NCI-H510A treated with DMSO at 0.1 percent for 48 hours (cell line): ENCODE results near the gene SMIM30.

Source experiments
- DNase-seq: peaks from one replicate; lab custom pipeline; 2025; lab: John Stamatoyannopoulos, UW

The SMIM30 gene

GRCh38 chr7:113100121-113100603, 18.2 kb downstream of the SMIM30 start:
- no peak for DNase-seq

DNA sequence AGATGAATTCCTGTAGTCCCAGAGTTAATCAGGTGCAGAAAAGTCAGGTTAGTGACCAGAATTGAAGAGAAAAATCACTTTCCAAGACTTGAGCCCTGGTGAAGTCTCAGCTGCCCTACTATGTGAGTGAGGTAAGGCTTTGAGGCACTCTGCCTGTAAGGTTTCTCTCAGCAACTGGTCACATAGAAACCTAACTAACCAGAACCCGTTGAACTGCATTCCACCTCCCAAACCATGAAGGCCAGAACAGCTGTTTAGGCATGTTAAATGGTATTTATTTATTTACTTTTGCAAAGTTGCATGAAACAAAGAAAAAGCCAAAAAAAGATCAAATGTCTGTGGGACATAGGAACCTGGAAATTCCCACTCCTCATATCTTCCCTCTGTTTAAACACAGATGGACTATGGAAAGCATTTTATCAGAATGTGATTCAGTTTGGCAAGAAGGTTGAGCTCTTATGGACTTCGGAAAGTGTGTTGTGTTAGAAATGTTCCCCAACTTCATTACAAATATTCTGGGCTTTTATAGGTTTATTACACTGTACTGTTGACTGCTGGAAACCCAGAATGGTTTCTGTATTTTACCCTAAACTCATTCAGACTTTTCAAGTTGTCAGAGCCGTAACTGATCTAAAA, 19.0 kb downstream of the SMIM30 start:
- DNase-seq = no peak

DNA sequence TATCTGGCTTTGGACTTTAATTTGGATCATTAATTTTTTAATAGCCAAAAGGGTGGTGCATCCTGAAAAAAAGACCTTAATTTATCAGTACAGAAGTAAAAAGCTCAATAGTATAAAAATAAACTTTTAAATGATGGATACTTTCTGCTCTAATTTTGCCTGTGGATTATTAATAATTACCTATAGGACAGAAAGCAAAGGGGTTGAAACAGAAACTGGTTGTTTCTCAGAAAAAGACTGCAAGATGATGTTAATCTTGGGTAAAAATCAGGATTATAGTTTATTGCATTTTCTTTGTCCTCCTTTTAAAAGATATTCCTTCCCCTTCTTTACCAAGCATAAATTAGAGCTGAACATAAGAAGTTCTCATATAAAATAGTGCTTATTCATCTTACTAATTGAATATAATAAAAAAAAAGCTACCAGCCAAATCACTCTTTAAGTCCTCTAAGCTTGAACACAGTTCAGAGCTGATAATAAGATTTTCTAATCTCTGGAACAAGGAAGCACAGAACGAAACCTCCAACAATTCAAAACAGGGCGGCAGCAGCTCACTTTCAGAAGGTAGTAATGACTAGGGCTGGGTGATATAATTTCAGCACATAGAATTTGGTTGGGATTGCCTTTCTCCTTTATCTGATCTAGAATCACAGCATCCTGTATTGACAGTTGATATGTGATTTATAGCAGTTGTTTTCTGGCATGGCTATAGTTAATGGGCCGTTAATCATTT, 23.7 kb downstream of the SMIM30 start:
- no peak for DNase-seq

DNA sequence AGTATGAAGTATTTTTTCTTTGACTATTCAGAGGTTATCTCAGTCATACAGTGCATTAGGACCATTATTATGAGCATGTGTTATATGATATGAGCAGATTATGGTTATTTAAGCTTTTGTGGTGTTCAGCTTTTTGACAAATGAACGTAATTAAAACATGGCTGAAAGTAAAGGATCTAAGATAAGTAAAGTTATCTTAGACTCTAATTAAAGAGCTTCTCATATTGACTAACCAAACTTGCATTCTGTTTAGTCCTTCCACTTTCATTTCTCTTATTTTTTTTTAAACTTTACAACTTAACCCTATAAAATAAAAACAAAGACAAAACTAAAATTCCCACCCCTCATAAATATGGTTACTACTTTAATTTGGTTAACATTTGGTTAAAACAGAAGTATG, 24.8 kb downstream of the SMIM30 start:
- no peak for DNase-seq

GRCh38 chr7:113092762-113093161, 25.6 kb downstream of the SMIM30 start:
- no peak for DNase-seq

DNA sequence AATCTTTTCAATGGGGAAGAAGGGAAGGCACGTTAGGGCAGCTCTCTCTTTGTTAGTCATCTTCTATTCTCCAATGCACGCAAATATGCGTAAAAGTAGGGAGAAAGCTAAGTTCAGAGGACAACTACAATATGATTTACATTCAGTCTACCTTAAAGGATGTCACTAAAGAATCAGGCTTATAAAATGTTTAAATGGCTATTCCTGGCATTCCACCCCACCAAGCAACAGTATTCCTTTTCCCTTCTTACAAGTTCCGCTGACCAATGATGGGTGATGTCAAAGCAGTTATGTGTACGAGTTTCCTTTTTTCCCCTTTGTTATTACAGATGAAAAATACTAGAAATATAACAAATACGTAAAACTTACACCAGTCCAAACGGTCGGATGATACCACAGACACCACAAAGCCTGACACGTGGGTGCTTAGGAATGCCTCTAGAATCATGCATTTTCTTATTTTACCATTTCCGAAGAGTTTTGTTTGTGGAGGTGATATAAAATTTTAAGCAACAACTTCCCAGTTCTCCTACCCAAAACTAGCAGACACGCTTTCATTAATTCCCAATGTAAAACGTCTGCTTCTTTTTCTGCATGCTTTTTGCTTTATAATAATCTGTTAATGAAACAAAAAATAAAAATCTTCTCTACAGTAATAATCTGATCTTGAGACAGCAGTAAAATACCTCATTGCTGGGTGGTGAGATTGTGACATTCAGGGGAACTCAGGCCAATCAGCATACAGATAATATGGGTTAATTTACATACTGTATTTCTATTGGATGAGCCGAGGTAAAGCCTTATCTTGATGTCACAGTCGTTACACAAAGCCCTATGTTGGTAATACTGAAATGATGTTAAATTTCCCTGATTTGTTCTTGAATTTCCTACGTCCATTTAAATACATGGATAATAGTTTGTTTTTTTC, 31.0 kb downstream of the SMIM30 start:
- peak; percentile 26 for DNase-seq

GRCh38 chr7:113086431-113086888, 31.9 kb downstream of the SMIM30 start, which contains the start of gene GPR85:
Gene GPR85, minus strand, starts transcription at chr7:113086827. Its CDS starts 2,106 bp downstream, at chr7:113084721.
- no peak for DNase-seq

- peak; percentile 29 for DNase-seq
Measured at GRCh38 chr7:113085781-113086390, 32.5 kb downstream of the SMIM30 start.

DNA sequence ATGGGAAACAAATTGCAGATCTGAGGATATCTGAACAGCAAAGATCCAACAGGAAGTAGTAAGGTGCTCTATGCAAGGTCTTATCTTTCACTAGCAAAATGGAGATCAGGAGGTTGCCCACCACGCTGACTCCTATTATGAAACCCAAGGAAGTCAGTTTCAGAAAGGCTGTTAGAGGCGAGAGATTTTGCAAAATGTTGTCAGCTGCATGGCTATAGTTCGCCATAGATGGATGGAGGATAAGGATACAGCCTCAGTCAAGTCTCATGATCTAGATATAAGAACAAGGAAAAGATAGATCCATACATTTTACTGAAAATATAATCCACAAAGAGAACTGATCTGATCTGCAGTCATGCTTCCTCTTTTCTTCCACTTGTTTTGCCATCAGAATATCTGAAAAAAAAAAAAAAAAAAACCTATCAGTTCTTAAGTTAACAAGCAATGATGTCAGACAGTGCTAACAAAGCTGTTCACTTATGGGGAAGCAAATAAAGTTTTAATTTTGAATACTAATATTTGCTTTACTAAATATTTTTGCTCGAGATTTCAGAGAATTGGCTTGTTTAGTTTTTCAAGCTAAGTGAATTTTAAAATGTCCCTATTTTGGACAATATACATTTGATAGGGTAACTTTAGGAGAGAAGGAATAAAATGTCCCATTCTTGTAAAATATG, 33.7 kb downstream of the SMIM30 start:
- no peak for DNase-seq

DNA sequence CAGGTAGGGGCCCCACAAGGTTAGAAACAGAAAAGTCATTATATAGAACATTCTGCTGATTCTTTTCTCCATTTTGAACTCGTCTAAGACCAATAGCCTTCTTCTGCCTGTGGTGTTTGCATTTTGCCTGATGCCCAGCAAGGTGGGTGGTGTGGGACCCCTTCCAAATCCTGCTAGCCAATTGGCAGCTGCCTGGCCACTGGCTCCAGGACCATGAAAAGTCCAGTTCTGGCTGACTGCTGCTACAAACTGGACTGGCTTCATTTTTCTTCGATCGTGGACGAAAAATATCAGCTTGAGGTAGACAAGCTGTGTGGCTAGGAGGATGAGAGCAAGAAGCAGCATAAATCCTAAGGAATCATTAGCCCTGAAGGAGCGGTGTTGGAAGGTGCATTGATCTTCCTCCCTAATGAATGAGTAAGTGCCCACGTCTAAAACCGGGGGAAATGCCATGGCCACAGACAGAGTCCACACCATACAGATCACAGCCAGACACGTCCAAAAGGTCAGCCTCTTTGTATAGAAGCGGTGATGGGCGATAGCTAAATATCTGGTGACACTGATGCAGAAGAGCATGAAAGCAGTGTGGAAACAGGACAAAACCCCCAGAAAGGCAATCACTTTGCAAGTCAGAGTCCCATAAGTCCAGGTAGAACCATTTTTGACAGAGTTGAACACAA, 34.4 kb downstream of the SMIM30 start:
- DNase-seq = no peak

DNA sequence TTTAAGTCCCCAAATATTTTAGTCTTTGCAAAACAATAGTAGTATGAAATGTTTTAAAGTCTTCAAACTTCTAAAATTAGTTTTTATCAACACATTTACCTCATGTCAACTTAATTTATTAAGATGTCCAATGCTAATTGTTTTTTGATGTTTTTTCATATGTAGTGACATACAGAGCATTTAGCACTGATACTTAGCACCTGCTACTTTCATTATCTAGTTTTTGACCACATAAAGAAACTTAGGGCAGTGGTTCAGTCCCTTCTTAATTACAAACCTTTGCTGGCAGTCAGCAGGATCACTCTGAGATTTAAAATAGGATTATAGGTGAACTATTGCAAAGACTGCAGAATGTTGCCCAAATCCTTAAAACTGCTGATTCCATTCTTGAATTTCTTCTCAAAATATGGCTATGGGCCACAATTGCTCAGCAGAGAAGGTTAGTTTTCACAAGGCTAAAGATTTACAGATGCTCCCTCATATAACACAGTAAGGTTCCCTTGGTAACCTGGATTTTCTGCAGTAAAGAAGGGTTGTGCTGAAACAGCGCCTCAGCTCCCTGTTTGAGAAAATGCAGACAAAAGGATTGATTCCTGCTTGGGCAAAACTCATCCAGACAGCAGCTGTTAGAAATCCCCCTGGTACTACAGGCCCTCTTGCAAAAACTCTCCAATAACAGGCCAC, 35.1 kb downstream of the SMIM30 start:
- no peak for DNase-seq

- DNase-seq = no peak
Measured at GRCh38 chr7:113078331-113078730, 40.0 kb downstream of the SMIM30 start.

GRCh38 chr7:113076703-113077102, 41.7 kb downstream of the SMIM30 start:
- no peak for DNase-seq

- no peak for DNase-seq
Measured at GRCh38 chr7:113071465-113071864, 46.9 kb downstream of the SMIM30 start.
